Lower leg skin (tissue), 3 donors: ENCODE results near the gene MGLL.

Experiments
- POLR2A ChIP-seq, 2 donors: fragments of 450-650 bp; IDR thresholded peaks; one replicate each; pipeline ENCODE4 v1.6.1; 2016 to 2017; ENCODE audit warnings: antibody characterized with exemption in 2 of 2, mild to moderate bottlenecking in 1 of 2, moderate library complexity in 1 of 2
- TF ChIP-seq, protein P1 (sequence below), 3 donors: fragments of 450-650 bp; IDR thresholded peaks; one replicate each; pipeline ENCODE4 v1.5.1; 2016; ENCODE audit warnings: antibody characterized with exemption in 3 of 3, mild to moderate bottlenecking in 3 of 3, moderate library complexity in 2 of 3

DNA sequence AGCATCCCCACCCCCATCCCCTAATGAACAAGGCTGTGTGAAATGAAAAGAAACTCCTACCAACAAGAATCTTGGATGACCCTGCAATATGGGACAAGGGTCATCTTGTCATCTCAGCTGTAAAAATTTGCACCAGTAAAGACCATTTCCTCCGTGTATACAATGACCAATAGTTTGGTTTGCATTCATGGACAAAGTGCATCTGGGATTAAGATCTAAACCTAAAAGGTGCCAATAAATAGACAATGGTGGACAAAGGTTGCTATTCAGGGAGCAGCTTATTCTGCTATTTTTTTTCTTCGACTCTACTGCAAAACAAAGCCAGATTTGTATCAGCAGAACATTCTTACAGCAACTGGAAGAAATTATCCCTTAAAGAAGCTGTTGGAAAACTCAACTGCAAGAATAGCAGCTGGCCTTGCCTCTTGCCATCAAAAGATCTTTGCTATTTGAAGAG, 8.0 kb downstream of the MGLL start:
- TF ChIP-seq, protein P1, sequence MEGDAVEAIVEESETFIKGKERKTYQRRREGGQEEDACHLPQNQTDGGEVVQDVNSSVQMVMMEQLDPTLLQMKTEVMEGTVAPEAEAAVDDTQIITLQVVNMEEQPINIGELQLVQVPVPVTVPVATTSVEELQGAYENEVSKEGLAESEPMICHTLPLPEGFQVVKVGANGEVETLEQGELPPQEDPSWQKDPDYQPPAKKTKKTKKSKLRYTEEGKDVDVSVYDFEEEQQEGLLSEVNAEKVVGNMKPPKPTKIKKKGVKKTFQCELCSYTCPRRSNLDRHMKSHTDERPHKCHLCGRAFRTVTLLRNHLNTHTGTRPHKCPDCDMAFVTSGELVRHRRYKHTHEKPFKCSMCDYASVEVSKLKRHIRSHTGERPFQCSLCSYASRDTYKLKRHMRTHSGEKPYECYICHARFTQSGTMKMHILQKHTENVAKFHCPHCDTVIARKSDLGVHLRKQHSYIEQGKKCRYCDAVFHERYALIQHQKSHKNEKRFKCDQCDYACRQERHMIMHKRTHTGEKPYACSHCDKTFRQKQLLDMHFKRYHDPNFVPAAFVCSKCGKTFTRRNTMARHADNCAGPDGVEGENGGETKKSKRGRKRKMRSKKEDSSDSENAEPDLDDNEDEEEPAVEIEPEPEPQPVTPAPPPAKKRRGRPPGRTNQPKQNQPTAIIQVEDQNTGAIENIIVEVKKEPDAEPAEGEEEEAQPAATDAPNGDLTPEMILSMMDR (IDR thresholded peaks at IDR 0.05) = no peak
- TF ChIP-seq POLR2A (IDR thresholded peaks at IDR 0.05) = no peak
